Medulla oblongata (tissue), 1 donor: ENCODE data around the gene ZNG1F.
"Not testable (repeated sequence)": the region's sequence is repeated elsewhere in the genome, so short reads cannot be mapped to it uniquely, and the experiment has no call there.

Experiments
- DNase-seq: peaks from one replicate; pipeline ENCODE4 v3.0.0-alpha.2; 2015; ENCODE audit errors: extremely low spot score

The ZNG1F gene

DNA sequence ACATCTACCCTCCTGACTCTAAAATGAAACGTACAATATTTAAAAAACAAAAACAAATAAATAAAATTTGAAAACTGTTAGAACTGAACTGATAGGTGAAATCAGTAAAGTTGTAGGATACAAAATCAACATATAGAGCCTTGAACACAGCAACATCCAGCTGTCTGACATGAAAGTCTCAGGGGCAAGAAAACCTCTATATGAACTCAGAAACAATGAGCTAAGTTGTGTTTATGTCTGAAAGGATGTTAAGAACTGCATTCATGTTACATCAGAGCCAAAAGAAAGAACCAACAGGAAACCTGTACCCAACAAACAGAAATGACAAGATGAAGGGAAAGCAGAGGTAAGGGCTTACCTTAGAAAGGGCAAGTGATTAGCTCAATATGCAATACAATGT lies 102.4 kb downstream of the ZNG1F start:
- not testable (repeated sequence) for DNase-seq

DNA sequence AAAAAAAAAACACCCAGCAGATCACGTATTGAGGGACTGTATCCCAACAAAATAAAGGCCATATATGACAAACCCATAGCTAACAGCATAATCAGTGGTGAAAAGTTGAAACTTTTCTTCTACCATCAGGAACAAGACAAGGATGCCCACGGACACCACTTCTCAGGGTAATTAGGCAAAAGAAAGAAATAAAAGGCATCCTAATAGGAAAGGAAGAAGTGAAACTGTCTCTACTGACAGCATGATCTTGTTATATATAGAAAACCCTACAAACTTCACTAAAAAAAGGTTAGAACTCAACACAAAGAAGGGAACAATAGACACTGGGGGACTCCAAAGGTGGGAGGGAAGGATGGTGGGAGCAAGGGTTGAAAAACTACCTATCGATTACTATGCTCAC lies 102.9 kb downstream of the ZNG1F start:
- peak; percentile 62 for DNase-seq

DNA sequence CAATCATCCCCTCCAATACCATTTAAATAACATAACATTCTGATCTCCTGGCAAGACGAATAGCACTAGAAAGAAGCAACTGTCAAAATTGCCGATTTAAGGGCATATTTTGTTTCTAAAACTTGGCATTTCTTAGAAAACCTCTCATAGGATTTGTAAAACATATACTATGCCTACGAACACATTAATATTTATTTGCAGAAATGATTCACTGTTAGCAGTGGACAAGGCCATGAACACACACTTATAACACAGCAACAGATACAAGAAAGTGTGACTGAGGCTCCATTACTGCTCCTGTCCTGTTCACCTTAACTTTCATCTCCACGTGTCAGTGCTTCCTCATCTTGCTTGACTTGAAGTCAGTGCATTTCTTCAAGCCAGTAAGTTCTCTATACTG lies 106.8 kb downstream of the ZNG1F start:
- not testable (repeated sequence) for DNase-seq
